Cardiac muscle cell (in vitro differentiated cells and primary cell): ENCODE measurements around the gene ZP4. TPM values are rescaled to one million over a fixed set of nuclear protein-coding genes. Genes with fewer than 3 reads are reported as not detected.

Source experiments
- DNase-seq, 2 donors: peaks; one replicate each; pipeline versions ENCODE4 v3.0.0 to v3.0.0-alpha.2; 2010 to 2017; ENCODE audit warnings: low read depth in 1 of 2, low spot score in 1 of 2
- H3K27ac ChIP-seq: fragments of 200-600 bp; sonication (generic); 2 replicates; pipeline ENCODE4 v1.5.1; 2016
- H3K27me3 ChIP-seq: fragments of 200-600 bp; sonication (generic); 2 replicates; pipeline ENCODE4 v1.6.0; 2016; ENCODE audit warnings: control low read depth
- H3K36me3 ChIP-seq: fragments of 200-600 bp; sonication (generic); 2 replicates; pipeline ENCODE4 v1.5.1; 2016; ENCODE audit warnings: control low read depth
- H3K4me1 ChIP-seq: fragments of 200-600 bp; sonication (generic); 2 replicates; pipeline ENCODE4 v1.8.1; 2017; ENCODE audit warnings: low read depth, mild to moderate bottlenecking, mixed run types
- H3K4me3 ChIP-seq: fragments of 200-600 bp; sonication (generic); 2 replicates; pipeline ENCODE4 v1.5.1; 2016; ENCODE audit warnings: mild to moderate bottlenecking
- H3K9me3 ChIP-seq: fragments of 200-600 bp; sonication (generic); 2 replicates; pipeline ENCODE4 v1.5.1; 2017; ENCODE audit warnings: low read depth, mild to moderate bottlenecking, control low read depth
- polyA plus RNA-seq: library from polyadenylated mRNA; unstranded; fragments of >200 nt; fragmentation: Nextera tagmentation; extraction: Ambion mirVana; gene quantifications from 2 replicates; pipeline ENCODE4 v1.2.1, GENCODE V29; 2016
- total RNA-seq: library from RNA; depleted of rRNA; stranded (reverse); fragments of >200 nt; gene quantifications from 2 replicates; pipeline ENCODE4 v1.2.3, GENCODE V29; 2016
- TF ChIP-seq, protein P1 (sequence below): IDR thresholded peaks from 2 replicates; pipeline ENCODE4 v1.5.1; 2012; ENCODE audit warnings: low read depth, mild to moderate bottlenecking, low read length

The ZP4 gene
- total and polyA plus RNA-seq, 2 experiments from 2014 or later, result not detected

DNA sequence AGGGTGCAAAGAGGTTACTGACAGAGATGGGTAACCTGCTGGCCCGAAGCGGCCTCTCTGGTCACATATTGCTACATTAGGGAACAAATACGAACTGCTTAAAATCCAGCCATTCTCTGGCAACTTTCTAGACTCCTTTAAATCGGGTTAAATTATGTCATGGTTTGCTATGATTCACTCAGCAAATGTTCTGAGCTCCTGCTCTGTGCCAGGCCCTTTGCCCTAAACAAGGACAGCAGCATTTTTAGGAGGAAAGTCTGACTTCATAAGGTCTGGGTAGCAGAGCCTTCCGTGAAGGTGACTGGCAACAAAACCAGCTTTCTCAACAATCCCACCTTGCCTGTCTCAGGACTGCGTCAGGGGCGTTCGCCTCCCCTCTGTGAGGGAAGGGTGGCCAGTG lies 15.4 kb downstream of the ZP4 start:
- H3K27me3 ChIP-seq, result no peaks in the 10 kb centered on the region
- no peaks in the 10 kb centered on the region for H3K9me3 ChIP-seq
- no peak overlapping the region for H3K4me3 ChIP-seq
- no peaks in the 10 kb centered on the region for H3K4me1 ChIP-seq
- no peak overlapping the region for H3K27ac ChIP-seq
- H3K36me3 ChIP-seq, result no peaks in the 10 kb centered on the region
- TF ChIP-seq, protein P1, sequence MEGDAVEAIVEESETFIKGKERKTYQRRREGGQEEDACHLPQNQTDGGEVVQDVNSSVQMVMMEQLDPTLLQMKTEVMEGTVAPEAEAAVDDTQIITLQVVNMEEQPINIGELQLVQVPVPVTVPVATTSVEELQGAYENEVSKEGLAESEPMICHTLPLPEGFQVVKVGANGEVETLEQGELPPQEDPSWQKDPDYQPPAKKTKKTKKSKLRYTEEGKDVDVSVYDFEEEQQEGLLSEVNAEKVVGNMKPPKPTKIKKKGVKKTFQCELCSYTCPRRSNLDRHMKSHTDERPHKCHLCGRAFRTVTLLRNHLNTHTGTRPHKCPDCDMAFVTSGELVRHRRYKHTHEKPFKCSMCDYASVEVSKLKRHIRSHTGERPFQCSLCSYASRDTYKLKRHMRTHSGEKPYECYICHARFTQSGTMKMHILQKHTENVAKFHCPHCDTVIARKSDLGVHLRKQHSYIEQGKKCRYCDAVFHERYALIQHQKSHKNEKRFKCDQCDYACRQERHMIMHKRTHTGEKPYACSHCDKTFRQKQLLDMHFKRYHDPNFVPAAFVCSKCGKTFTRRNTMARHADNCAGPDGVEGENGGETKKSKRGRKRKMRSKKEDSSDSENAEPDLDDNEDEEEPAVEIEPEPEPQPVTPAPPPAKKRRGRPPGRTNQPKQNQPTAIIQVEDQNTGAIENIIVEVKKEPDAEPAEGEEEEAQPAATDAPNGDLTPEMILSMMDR, result no peak
- no peak for DNase-seq

DNA sequence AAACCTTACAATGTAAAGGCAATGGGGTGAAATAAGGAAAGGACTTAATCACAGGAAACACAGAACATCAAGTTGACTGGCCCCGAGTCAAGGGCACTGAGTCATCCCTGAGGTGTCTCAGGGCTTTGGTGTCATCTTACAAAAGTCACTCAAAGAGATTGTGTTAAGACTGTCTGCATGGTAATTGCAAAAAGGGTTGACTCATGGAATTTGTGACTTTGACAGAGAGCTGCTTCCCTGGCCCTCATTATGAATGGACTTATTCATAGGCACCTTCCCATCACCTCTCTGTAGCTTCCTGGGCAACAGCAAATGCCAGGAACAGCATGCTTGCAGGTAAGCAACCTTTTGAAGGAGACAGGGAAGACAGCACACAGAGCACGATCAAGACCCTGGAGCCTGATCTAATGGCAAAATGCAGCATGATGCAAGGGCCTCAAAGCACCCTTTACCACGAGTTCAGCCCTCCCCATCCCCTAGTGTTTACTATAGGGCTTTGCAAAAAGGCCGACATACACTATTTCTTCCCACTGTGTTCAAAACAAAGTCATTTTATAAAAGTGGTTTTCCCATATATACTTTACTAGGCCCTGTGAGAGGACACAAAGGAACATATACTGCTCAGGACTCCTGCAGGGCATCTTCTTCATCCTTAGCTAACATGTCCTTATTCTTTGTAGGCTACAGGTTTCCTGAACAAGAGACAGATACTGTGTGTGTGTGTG lies 17.1 kb downstream of the ZP4 start:
- DNase-seq, result peak in 1 of 2 donors; percentile 28
- H3K9me3 ChIP-seq, result no peaks in the 10 kb centered on the region
- no peaks in the 10 kb centered on the region for H3K36me3 ChIP-seq
- H3K4me3 ChIP-seq, result no peak overlapping the region
- H3K27ac ChIP-seq, result no peak overlapping the region
- no peaks in the 10 kb centered on the region for H3K27me3 ChIP-seq
- TF ChIP-seq, protein P1, result no peak
- no peaks in the 10 kb centered on the region for H3K4me1 ChIP-seq

DNA sequence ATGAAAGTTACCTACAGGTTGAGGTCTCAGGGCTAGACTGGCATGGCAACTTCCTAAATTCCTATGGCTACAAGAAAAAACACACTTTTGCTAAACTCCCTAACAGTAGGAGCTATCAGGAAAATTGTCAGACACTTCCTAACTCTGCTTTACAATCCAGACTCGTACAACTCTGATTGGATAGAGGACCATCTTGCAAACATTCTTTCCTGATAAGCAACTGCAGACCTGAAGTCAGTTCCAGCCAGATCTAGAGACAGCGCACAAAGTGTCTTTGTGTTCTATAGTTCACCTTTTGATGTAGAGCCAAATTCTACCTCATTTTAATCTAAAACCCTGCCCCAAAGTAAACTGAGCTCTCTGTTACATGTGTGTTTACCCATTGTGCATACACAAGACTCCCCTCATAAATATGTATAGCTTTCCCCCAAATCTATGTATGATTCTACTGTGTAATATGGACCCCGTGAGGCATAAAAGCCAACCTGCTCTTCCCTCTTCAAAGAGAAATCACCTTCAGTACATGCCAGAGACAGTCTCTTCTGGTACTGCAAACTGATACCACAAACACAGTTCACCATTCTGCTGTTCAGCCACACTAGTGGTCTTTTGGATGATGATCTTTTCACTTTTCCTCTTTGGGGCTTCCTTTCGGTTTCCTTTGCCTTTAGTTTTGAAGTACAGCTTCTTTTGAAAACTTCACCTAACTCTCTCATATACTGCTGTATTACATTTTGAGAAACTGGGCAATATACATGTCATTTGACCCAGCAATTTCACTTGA lies 21.7 kb downstream of the ZP4 start:
- Histone ChIP-seq H3K4me1 (no peaks in the 10 kb centered on the region), H3K36me3 (no peaks in the 10 kb centered on the region), H3K9me3 (no peaks in the 10 kb centered on the region), H3K4me3 (no peak overlapping the region), H3K27ac (no peak overlapping the region), H3K27me3 (no peaks in the 10 kb centered on the region)
- peak in 1 of 2 donors; percentile 9 for DNase-seq
- TF ChIP-seq, protein P1, result no peak

DNA sequence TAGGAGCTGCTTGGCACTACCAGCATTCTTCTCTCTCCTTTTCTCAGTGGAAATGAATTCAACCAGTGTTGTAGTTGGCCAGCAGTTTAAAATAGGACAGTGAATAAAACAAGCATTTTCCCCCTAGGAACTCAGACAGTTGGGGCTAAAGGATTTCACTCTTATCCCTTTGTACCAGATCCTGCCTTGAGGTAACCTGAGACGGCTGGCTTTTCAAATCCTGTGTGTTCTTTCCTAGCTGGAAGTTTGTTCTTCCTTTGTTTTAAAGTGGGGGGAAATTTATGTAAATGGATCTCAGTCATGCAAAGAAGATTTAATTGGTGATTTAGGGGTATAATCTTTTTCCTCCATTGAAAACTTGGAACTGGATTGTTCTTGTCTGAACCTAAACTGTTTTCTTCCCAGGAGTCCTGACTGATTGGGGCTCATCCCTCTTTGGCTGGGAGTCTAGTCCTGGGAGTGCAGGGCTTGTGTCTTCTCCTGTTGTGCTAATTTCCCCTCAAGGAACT lies 23.3 kb downstream of the ZP4 start:
- Histone ChIP-seq H3K4me3 (no peak overlapping the region), H3K4me1 (no peaks in the 10 kb centered on the region), H3K9me3 (no peaks in the 10 kb centered on the region), H3K27me3 (no peaks in the 10 kb centered on the region), H3K36me3 (no peaks in the 10 kb centered on the region), H3K27ac (no peak overlapping the region)
- no peak for DNase-seq
- TF ChIP-seq, protein P1, result no peak

DNA sequence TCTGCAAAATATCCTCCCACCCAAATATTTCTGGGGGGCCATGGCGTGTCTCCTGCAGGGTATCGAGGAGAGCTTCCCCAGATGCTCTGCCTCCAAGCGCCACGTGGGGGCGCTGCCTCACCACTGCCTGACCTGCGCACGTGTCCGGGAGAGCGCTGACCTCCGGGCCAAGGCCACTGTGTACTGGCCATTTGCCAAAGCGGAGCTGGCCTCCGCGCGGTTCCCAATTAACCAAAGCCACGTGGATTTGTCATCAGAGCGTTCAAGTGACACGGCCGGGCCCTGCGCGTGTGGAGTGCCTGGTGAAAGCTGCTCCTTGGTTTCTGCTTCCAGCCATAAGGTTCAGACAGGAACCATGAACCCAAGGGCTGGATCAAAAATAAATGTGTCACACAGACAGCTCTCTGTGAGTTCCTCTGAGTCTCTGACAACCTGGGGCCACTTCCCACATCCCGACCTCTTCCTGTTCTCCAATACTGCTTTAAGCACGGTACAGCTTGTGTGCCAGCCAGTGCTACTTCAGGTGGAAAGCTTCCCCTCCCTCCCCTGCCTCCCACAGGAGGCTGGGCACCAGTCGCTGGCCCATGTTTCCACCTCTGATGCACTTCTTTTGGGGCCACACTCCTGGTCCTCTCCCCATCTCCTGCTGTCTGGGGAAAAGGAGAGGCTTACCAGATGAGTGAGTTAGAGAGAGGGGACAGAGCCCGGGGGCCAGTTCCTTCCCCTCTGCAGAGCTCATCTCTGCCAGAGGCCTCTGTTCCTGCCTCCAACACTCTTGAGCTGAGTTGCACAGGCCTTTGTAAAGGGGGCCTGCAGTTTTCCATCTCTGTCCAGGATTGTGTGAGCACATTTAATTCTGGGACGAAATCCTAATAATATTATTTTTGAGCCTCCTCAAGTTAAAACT lies 26.1 kb downstream of the ZP4 start:
- H3K4me3 ChIP-seq, result no peak overlapping the region
- no peaks in the 10 kb centered on the region for H3K27me3 ChIP-seq
- TF ChIP-seq, protein P1, result peak; percentile 95
- no peaks in the 10 kb centered on the region for H3K36me3 ChIP-seq
- H3K9me3 ChIP-seq, result no peaks in the 10 kb centered on the region
- no peaks in the 10 kb centered on the region for H3K4me1 ChIP-seq
- no peak overlapping the region for H3K27ac ChIP-seq
- DNase-seq, result peak; percentile 40 to 92
